Measurements from ENCODE around the gene KCNG2.

- TF ChIP-seq CTCF (IDR thresholded peaks at IDR 0.05) (no peak), POLR2A (IDR thresholded peaks at IDR 0.05) (no peak)
These were observed 51.0 kb downstream of the KCNG2 start for GRCh38 chr18:79848579-79849327.
